Loucy (cell line): Measurements from ENCODE around the gene SGMS1.

ENCODE experiments used
- H2AFZ ChIP-seq: fragments of 200-600 bp; sonication (generic); 2 replicates; pipeline ENCODE4 v1.6.0; 2016; ENCODE audit warnings: antibody characterized with exemption, mild to moderate bottlenecking, low read length, moderate library complexity
- H3F3A ChIP-seq: fragments of 200-600 bp; 2 replicates; pipeline ENCODE4 v1.6.0; 2016; ENCODE audit warnings: antibody characterized with exemption, low read depth, mild to moderate bottlenecking
- H3K27me3 ChIP-seq: fragments of 200-600 bp; sonication (generic); 2 replicates; pipeline ENCODE4 v1.6.1; 2014; ENCODE audit warnings: low read length, mild to moderate bottlenecking; ENCODE audit not compliant: insufficient read depth, poor library complexity, severe bottlenecking
- H3K36me3 ChIP-seq: fragments of 200-600 bp; sonication (generic); 2 replicates; pipeline ENCODE4 v1.6.1; 2016; ENCODE audit warnings: low read length; ENCODE audit not compliant: insufficient read depth
- H3K4me1 ChIP-seq: fragments of 200-600 bp; sonication (generic); 2 replicates; pipeline ENCODE4 v1.5.1; 2014; ENCODE audit warnings: low read length, mild to moderate bottlenecking; ENCODE audit not compliant: insufficient read depth, poor library complexity, severe bottlenecking
- H3K4me2 ChIP-seq: fragments of 200-600 bp; sonication (generic); 2 replicates; pipeline ENCODE4 v1.6.0; 2014; ENCODE audit warnings: antibody characterized with exemption, low read length, low read depth, mild to moderate bottlenecking; ENCODE audit not compliant: poor library complexity, severe bottlenecking
- H3K4me3 ChIP-seq: fragments of 200-600 bp; sonication (generic); 2 replicates; pipeline ENCODE4 v1.5.1; 2014; ENCODE audit warnings: low read length, mild to moderate bottlenecking, mixed read lengths; ENCODE audit not compliant: poor library complexity, severe bottlenecking
- H3K79me2 ChIP-seq: fragments of 200-600 bp; sonication (generic); 2 replicates; pipeline ENCODE4 v1.6.1; 2014; ENCODE audit warnings: low read length; ENCODE audit not compliant: insufficient read depth
- H3K9ac ChIP-seq: fragments of 200-600 bp; sonication (generic); 2 replicates; pipeline ENCODE4 v1.6.0; 2014; ENCODE audit warnings: mild to moderate bottlenecking, low read depth, low read length, moderate library complexity; ENCODE audit not compliant: poor library complexity, severe bottlenecking
- H3K9me2 ChIP-seq: fragments of 200-600 bp; sonication (generic); replicated peaks from 2 replicates; pipeline ENCODE4 v1.6.1; 2016; ENCODE audit warnings: low read depth, low read length, mixed read lengths
- H3K9me3 ChIP-seq: fragments of 200-600 bp; sonication (generic); 2 replicates; pipeline ENCODE4 v1.6.1; 2014; ENCODE audit warnings: mild to moderate bottlenecking, antibody characterized with exemption, low read length, low read depth; ENCODE audit not compliant: insufficient read depth
- H4K20me1 ChIP-seq: fragments of 200-600 bp; sonication (generic); 2 replicates; pipeline ENCODE4 v1.6.0; 2014; ENCODE audit warnings: antibody characterized with exemption, low read length, mild to moderate bottlenecking; ENCODE audit not compliant: insufficient read depth, poor library complexity, severe bottlenecking
- EZH2phosphoT487 ChIP-seq: fragments of 200-600 bp; IDR thresholded peaks from 2 replicates; pipeline ENCODE4 v1.6.1; 2018; ENCODE audit warnings: antibody characterized with exemption, mild to moderate bottlenecking, moderate library complexity, borderline replicate concordance
- TF ChIP-seq, protein P1 (sequence below): fragments of 200-600 bp; sonication (generic); conservative IDR thresholded peaks from 2 replicates; pipeline ENCODE4 v1.5.1; 2014; ENCODE audit warnings: mild to moderate bottlenecking, antibody characterized with exemption, low read length

The SGMS1 gene

DNA sequence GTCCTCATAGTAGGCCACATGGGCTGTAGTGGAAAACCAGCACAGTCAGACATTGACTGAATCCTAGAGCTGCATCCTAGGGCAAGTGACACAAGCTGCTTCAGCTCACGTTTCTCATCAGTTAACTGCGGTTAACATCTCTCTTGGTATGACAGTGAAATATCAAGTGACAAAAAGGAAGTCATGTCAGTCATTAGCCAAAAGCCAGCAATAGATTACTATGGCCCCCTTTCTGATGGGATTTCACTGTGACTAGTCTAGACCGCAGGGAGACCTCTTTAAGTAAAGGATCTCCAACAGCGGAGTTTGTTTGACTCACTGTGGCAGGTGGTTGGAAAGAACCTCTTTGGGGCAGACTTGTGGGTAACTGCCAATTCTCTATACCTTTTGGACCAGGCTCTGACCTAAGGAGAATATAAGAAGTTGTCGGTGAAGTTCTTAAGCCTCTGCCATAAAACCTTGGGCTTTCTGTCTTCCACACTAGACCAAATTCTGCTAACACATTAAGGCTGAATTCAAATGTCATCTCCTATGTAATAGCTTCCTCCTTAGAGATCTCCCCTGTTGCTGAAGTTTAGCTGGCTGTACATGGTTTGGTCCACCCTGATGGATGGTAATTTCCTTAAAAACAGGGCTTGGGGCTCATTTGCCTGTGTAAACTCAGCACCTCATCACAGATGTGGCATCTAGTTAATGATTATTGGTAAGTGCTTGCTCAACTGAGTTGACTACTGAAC lies 115.3 kb downstream of the SGMS1 start:
- no peaks in the 10 kb centered on the region for H3K36me3 ChIP-seq
- H2AFZ ChIP-seq, result no peak overlapping the region
- TF ChIP-seq, protein P1, sequence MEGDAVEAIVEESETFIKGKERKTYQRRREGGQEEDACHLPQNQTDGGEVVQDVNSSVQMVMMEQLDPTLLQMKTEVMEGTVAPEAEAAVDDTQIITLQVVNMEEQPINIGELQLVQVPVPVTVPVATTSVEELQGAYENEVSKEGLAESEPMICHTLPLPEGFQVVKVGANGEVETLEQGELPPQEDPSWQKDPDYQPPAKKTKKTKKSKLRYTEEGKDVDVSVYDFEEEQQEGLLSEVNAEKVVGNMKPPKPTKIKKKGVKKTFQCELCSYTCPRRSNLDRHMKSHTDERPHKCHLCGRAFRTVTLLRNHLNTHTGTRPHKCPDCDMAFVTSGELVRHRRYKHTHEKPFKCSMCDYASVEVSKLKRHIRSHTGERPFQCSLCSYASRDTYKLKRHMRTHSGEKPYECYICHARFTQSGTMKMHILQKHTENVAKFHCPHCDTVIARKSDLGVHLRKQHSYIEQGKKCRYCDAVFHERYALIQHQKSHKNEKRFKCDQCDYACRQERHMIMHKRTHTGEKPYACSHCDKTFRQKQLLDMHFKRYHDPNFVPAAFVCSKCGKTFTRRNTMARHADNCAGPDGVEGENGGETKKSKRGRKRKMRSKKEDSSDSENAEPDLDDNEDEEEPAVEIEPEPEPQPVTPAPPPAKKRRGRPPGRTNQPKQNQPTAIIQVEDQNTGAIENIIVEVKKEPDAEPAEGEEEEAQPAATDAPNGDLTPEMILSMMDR, result no peak
- no peak for TF ChIP-seq EZH2phosphoT487
- H3K9me3 ChIP-seq, result no peaks in the 10 kb centered on the region
- H3K4me3 ChIP-seq, result no peak overlapping the region
- no peaks in the 10 kb centered on the region for H3K79me2 ChIP-seq
- no peaks in the 10 kb centered on the region for H3K9me2 ChIP-seq
- no peaks in the 10 kb centered on the region for H4K20me1 ChIP-seq
- peaks cover 8% of the 10 kb centered on the region for H3K4me1 ChIP-seq
- no peak overlapping the region for H3K9ac ChIP-seq
- no peaks in the 10 kb centered on the region for H3F3A ChIP-seq
- H3K4me2 ChIP-seq, result no peak overlapping the region
- H3K27me3 ChIP-seq, result no peaks in the 10 kb centered on the region

DNA sequence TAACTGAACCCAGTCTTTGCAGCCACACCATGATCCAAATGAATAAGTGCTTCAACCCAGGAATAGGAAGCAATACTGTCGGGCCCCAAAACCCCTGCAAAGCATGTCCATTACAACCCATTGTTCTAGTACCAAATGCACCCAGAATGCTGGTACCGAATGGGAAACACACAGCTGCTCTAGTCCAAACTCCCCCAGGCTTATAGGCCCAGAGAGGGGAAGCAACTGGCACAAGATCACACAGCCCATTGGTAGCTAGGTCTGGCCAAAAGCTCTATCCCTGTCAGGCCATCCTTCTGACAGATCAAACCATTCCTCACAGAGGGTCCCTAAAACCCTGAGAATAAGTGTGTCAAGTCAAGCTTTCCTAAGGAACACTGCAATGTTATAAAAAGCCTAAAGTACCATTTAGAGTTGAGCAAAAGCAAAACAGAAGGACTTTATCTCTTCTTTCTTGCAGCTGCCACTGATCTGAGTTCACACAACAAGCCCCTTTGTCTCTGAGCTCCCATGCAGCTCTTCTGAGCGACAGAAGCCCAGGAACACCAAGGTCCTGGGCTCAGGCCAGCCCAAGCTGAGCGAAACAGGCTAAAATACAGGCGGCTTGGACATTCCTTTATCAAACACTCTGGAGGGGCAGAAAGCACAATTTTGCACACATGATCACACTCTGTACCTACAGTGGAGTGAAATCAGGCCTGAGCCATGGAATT lies 116.7 kb downstream of the SGMS1 start:
- Histone ChIP-seq H3K4me2 (no peak overlapping the region), H2AFZ (no peak overlapping the region), H3K27me3 (no peaks in the 10 kb centered on the region), H3K79me2 (no peaks in the 10 kb centered on the region), H3K9ac (no peak overlapping the region), H3K36me3 (no peaks in the 10 kb centered on the region), H3K9me3 (no peaks in the 10 kb centered on the region), H3K4me3 (no peak overlapping the region), H3K4me1 (peaks cover 5% of the 10 kb centered on the region), H4K20me1 (no peaks in the 10 kb centered on the region), H3F3A (no peaks in the 10 kb centered on the region), H3K9me2 (no peaks in the 10 kb centered on the region)
- TF ChIP-seq, protein P1, result no peak
- no peak for TF ChIP-seq EZH2phosphoT487

DNA sequence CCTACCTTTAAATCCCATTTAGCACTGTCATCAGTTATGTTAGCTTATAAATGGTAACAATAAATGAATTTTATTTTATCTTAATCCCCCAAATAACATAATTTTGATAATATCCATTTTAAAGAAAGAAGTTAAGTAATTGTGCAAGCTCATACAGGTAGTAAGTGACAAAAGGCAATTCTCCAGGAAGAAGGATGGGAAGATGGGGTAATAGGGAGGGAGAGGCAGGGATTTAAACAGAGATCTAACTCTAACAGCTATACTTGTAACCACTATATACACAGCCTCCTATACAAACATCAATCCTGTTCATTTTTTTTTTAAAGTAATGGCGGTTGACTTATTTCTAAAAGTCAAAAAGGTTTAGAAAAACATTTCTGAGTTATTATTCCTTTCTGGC lies 119.4 kb downstream of the SGMS1 start:
- no peaks in the 10 kb centered on the region for H3K36me3 ChIP-seq
- no peaks in the 10 kb centered on the region for H3K9me2 ChIP-seq
- no peak overlapping the region for H3K9ac ChIP-seq
- H3K4me2 ChIP-seq, result no peak overlapping the region
- H3K4me3 ChIP-seq, result no peak overlapping the region
- peaks cover 12% of the 10 kb centered on the region for H3K4me1 ChIP-seq
- H3F3A ChIP-seq, result no peaks in the 10 kb centered on the region
- H2AFZ ChIP-seq, result no peak overlapping the region
- TF ChIP-seq, protein P1, result no peak
- no peak for TF ChIP-seq EZH2phosphoT487
- no peaks in the 10 kb centered on the region for H4K20me1 ChIP-seq
- no peaks in the 10 kb centered on the region for H3K9me3 ChIP-seq
- no peaks in the 10 kb centered on the region for H3K27me3 ChIP-seq
- H3K79me2 ChIP-seq, result no peaks in the 10 kb centered on the region
